HG03108 (cell line): ENCODE results near the gene C17orf50.
"Not testable (repeated sequence)": the region's sequence is repeated elsewhere in the genome, so short reads cannot be mapped to it uniquely, and the experiment has no call there.

Source experiments
- ATAC-seq: cut with Tn5 transposase; IDR thresholded peaks from one replicate; pipeline ENCODE4 v1.9.1; 2021; ENCODE audit warnings: moderate library complexity; ENCODE audit not compliant: unreplicated experiment

The C17orf50 gene

DNA sequence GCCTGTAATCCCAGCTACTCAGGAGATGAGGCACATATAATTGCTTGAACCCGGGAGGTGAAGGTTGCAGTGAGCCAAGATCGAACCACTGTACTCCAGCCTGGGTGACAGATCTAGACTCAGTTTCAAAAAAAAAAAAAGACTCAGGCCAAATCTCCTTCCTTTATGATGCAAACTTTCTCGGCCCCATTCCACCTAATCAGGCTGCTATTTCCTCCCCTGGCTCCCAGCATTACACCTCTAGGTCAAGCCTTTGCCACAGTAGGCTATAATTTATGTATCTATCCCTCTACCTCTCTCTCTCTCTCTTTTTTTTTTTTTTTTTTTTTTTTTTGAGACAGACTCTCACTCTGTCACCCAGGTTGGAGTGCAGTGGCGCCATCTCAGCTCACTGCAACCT, 9.1 kb upstream of the C17orf50 start:
- ATAC-seq = not testable (repeated sequence)

DNA sequence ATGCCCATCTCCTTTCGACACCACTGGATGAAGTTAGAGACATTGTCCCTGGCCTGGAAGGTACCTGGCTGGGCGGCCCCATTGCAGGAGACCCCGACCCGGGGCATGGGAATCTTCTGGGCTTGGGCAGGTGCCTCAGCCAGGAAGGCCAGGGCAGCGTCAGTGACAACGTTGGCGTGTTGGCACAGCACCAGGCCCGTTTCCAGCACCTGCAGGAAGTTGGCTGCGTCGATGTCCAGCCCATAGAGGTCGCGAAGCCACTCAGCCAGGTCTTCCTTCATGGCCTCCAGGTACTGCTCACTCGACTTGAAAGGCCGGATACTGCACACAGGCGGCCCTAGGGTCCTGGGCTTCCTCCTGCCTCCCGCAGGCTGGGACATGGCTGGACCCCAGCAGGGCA, 8.2 kb upstream of the C17orf50 start:
- no peak for ATAC-seq

DNA sequence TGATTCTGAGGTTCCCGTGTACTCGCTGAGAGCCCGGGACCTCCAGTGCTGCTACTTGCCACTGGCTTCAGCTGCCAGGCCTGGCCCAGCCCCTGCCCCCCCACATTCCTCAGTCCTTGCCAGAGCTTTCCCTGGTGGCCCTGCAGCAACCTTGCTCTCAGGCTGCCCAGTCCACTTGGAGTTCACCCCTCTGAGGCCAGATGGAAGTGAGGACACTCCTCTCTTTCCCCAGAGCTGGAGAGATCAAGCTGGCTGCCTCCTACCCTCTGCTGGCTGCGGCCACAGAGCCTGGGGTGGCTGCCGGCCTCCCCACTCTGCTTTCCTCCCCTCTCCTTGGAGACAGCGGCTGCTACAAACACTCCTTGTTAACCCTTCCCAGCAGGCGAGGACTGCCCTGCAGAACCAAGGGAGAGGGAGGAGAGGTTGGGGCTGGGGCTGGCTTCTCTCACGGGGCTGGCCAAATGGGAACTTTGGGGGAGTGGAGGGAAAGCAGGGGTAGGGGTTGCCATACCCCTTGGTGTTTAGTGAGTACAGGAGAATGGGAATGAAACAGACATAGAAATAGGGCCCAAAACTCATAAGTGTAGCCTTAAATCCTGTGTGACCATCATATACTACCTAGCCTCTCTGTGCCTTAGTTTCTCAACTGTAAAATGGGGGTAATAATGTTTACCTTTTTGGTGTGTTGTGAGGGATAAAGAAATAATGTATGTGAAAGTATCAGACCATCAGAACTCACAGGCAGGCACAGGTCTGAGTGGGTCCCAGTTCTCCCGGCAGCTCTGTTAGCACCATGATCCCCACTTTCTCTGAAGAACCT, 7.5 kb upstream of the C17orf50 start, which contains the start of gene GAS2L2:
Gene GAS2L2, minus strand, starts transcription at position 295 of the 820 bp plus-strand sequence. CDS start 389 bp downstream, outside the sequence.
- ATAC-seq = no peak

DNA sequence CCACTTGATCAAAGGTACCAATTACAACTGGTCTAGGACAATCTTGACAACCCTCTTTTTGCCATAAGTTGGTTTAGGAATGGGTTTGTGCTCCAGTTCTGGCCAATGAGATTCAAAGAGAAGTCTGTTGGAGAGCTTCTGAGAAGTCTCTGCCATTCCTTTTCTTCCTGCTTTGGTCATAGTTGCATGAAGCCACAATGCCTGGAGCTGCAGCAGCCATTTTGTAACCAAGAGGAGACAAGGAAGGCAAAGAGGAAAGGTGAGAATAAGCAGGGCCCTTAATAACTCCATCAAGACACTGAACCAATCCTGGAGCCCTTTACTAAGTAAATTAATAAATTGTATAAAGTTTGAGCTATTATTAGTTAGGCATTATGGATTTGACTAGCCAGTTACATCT, 3.4 kb upstream of the C17orf50 start:
- no peak for ATAC-seq

DNA sequence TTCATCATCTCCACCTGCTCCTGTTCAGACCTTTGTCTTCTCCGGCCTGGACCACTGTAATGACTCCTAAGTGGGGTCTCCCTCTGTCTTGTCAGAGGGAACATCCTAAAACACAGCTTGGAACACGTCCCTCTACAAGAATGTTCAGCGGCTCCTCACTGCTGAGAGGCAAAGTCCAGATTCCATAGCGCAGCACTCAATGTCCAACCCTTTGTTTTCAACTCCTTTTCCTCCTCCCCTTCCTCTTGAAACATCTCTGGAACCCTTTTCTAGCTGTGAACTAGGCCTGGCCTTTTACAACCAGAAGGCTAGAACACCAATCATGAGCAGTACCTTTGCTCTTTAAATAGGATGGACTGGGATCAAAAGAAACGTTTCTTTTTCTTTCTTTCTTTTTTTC, 914 bp downstream of the C17orf50 start:
- no peak for ATAC-seq

DNA sequence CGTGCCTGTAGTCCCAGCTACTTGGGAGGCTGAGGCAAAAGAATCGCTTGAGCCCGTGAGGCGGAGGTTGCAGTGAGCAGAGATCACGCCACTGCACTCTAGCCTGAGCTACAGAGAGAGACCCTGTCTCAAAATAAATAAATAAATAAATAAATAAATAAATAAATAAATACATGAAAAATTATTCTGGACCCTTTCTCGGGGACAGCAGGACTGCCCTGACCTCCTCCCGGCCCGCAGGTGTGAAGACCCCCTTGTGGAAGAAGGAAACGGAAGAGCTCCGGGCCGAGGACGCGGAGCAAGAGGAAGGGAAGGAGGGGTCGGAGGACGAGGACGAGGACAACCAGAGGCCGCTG, 3.1 kb downstream of the C17orf50 start:
- ATAC-seq = no peak

DNA sequence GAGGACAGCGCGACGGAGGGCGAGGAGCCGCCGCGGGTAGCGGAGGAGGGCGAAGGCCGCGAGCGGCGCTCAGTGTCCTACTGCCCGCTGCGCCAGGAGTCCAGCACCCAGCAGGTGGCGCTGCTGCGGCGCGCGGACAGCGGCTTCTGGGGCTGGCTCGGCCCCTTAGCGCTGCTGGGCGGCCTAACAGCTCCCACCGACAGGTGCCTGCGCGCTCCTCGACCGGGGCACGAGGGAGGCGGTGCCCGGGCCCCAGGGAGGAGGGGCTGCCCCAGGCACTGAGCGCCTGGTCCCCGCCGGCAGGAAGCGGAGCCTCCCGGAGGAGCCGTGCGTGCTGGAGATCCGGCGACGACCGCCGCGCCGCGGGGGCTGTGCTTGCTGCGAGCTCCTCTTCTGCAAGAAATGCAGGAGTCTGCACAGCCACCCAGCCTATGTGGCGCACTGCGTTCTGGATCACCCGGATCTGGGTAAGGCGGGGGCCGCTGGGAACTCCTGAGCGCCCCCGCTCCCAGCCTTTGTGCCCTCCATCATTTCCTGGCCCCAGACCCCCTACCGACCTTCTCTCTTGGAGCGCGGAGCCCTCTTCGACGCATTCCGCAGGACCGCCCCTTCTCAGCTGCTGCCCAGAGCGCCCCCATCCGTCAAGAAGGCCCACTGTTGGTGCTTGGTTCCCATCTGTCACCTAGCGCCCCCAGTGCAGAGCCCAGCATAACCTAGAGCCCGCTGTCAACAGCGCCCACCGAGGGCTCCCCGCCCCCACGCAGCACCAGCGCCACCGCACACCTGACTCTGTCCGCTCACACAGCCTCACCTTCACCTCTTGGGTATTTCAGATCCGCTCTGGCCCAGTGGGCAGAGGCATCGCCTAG, 3.7 kb downstream of the C17orf50 start:
- ATAC-seq = peak; percentile 91

DNA sequence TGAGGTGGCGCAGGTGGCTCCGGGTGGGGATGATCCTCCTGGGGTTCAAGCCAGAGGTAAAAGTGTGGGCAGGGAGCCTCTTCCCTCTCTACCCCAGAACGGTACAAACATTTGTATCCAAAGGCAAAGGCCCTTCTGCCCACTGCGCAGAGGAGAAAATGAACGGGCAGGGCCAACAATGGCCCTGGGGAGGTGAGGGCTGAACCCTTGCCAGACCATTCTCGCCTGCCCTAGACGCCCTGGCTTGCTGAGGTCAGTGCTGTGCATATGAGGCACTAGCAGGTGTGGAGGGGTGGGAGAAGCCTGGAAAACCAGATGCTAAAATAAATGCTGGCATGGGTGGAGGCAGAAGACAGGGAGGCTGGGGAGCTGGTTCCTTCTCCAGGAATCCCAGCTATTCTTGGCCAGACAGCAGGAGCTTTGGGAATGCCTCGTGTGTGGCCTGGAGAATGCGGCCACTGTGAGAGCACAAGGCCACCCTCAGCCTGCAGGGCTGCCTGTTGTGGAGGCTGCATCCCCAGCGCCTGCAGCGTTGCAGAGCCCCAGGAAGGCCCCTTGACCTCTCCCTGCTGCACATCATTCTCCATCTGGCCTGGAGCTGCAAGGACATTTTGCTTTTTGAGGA, 4.5 kb downstream of the C17orf50 start:
- no peak for ATAC-seq

DNA sequence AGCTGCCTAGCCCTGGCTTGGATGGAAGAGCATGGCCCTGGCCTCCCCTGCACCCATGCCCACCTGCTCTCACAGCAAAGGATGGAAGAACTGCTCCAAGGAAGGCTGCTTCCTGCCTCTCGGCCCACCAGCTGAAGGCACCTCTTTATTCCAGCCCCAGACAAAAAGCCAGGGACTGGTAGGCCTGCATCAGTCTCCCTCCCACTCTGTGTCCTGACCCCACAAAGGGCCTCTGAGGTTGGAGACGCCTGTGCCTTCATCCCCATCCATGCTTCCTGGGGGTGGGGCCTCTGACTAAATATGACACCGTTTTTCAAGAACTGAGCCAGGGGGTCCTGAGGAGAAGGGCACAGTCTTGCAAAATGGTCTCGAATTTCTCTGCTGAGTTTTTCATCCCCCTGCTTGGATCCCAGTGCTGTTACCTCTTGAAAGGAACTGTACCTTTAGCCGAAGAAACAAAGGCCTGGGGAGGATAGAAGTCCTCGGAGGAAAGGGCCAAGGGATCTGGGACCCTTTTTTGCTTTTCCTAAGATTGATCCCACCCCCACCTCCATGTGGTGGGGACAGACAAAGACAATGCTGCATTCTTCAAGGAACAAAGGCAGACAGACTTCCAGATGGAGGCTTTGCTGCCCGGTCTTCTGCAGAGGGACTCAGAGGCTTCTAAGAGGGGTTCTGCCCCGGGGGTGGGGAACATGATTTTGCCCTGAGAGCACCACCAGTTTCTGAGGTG, 5.2 kb downstream of the C17orf50 start:
- ATAC-seq = no peak

DNA sequence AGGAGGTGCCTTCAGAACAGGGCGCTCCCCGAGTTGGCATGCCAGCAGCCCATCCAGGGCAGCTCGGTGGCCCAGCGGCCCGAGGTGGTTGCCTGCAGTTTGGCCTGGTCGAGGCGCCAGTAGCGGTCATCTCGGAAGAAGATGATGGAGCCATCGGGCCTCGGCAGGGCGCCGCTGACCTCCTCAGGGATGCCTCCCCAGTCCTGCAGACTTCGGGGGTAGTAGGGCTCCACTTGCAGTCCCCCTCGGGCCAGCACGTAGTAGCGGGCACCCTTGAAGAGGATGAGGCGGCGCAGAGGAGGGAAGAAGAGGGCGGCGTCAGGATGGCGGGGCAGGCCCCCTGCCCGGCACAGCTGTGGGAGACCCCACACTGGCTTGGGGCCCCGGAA, 5.8 kb downstream of the C17orf50 start:
- ATAC-seq = no peak

DNA sequence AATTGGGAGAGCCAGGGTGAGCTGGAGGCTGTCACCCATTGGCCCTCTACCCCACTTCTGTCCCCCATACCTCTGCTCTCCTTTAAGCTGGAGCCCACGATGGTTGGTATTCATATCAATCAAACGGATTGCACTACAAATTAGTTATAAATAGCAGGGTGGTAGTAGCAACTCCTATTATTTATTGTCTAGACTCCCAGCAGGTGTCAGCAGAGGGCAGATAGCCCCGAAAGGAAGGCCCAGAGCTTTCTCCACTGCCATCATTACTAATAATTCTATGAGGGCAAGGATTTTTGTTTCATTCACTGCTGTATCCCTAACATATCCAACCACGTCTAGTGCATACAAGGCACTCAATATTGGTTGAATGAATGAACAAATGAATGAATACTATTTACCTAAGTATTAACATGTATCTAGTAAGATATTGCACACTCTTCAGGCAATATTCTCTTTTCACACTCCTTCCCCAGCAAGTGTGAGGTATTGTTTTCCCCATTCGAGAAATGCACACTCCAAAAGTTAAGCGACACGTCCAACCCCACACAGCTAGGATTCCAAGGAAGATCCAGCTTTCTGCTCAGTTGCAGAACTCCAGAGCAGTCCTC, 6.3 kb downstream of the C17orf50 start:
- no peak for ATAC-seq

DNA sequence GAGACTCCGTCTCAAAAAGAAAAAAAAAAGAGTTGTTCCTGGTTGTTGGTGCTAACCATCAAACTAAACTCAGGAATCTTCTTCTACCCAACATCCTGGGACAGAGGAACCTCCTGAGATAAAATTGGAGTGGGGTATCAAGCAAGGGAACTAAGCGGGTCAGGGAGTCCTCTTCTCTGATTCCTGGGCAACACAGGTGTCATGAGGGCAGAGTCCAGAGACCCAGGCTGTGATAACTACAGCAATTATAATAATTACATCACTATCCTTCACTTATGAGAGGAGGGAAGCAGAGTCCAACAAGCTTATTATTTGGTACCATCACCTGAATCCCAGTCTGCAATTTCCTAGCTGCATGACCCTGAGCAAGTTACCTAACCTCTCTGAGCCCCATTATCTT, 8.1 kb downstream of the C17orf50 start:
- ATAC-seq = no peak

DNA sequence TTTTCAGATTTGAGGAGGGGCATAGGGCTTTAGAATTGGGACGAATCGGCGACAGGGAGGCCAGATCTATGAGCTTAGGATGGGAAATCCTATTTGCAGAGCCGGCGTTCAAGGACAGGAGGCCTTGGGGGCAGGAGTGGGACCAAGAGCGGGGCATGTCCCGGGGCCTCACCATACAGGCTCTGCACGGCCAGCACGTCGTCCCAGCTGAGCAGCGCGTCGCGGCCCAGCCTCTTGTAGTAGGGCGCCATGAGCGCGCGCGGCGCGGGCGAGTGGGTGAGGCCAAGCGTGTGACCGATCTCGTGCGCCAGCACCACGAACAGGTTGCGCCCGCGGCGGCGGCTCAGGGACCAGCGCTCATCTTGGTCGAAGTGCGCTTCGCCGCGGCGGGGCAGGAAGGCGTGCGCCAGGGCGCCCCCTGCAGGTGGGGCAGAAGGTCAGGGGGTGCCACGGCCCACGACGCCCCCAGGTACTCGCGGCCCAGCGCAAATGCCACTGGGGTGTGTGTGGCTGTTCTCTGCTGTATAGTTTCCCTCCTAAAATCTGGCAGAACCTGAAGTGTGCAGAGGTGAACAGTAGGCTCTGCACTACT, 9.3 kb downstream of the C17orf50 start:
- ATAC-seq = no peak

DNA sequence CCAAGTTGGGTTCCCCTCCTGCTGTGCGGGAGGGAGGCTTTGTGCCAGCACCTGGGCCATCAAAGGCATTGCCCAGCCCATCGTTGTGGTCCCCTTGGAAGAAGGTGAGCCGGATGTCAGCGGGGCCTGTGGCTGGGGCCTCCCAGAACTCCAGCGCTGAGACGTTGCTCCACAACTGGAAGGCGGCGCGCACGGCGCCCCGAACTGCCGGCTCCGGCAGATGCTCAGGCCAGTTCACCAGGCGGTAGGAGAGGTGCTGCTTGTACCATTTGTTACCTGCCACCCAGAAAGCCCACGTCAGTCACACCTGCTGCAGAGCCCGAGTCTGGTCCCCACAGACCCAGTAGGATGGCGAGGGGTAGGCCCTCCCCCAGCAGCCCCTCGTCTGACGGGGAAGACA, 12.4 kb downstream of the C17orf50 start:
- ATAC-seq = no peak

DNA sequence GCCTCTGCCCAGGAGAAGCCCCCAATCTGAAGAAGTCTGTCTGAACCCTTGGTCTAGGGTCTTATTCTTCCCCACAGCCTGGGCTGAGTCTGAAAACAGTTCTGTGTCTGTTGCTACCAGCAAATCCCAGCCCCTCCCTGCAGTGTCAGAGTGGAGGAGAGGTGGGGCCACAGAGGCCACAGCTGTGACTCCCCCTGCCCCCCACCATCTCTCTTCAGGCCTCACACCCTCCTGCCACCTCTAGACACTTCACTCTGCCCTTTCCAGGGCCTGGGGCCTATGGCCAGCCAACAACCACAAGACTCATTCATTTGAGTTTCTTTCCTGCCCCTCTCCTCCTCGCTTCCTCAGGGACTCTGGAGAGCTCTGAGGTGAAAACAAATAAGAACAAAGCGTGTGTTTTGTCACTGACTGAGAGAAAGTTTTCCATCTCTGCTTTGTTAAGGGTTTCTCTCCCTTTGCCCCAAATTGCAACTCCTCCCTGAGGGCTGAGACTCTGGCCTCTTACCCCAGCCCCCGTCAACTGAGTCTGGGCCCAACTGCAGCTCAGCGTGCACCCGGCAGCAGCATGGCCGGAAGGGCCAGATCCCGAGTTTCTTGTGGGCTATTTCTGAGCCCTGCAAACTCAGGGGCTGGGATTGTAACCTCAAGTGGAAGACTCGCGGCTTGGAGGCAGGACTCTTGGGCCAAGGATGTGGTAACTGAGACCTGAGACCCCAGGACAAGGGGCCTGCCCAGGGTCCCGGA, 13.2 kb downstream of the C17orf50 start:
- no peak for ATAC-seq

DNA sequence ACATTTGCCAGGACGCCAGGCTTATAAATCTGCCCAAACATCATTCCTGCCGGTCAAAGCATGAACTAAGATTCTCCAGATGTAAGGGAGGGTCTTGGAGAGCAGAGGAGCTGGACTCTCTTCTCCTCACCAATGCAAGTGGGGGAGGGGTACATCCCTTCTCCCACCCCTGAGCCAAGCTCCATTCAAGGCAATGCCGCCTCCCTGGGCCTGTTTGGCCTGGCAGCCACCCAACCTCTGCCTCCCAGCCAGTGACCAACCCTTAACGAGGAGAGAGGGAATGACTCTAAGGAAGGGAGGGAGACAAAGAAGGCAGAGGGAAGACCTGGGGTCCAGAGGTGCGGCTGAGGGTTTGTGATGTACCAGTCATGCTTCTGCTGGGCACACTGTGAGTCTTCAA, 13.8 kb downstream of the C17orf50 start:
- ATAC-seq = no peak

DNA sequence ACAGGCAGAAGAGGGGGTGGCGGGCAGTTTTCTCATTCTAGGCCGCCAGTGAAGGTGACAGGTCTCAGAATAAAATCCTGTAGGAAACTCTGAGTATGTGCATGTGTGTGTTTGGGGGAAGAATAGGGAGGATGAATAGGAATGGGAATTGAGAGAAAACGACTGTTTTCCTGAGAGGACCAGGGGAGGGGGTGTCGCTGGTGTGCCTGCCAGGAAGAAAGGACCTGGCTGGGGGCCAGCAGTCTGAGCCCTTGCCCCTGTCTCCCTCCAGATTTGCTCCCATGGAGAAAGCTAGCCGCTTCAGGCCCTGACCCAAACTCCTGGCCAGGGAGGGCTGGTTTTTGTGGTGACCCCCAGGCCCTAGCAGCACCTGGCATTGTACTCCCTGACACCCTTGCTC, 14.4 kb downstream of the C17orf50 start:
- no peak for ATAC-seq

DNA sequence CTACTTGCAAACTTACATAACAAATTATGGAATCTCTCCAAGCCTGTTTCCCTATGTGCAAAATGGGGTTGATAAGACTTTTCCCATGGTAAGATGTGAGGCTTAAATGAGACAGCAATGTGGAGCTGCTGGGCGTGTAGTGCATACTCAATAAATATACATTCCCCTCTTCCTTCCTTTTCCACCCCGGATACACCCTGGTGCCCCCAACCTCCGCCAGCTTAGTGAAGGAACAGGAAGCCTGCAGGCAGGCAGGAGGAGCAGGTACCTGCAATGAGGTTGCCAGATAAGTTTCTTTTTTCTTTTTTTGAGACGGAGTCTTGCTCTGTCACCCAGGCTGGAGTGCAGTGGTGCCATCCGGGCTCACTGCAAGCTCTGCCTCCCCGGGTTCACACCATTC, 14.9 kb downstream of the C17orf50 start:
- ATAC-seq = no peak

DNA sequence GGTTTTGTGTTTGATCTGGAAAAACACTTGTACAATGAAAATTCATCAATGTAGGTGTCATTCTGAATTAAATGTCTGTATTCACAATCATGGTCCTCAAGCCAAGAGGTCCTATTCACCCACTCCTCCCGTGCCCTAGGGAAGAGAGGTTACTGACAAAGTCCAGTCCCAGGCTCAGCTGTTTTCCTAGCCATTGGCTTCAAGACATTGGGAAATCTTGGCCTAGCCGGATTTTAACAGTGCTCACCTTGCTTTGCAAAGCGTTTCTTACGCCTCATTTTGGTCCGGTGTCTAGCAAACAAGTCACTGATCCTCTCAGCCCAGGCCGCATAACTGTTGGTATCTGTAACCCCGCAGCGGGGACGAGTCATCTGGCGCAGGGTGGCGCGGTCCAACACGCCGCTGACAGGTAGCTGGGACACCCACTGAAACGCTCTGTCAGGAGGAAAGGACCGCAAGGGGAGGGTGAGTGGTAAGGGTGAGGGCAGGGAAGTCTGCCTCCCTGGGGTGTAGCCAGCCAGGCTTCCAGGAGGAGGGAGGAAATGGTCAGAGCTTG, 18.0 kb downstream of the C17orf50 start:
- ATAC-seq = no peak
